DMS79 (cell line): ENCODE results near the gene AKAP13.
"Not testable (repeated sequence)": the region's sequence is repeated elsewhere in the genome, so short reads cannot be mapped to it uniquely, and the experiment has no call there.

Source experiments
- DNase-seq: peaks from one replicate; lab custom pipeline; 2025; lab: John Stamatoyannopoulos, UW

The AKAP13 gene

DNA sequence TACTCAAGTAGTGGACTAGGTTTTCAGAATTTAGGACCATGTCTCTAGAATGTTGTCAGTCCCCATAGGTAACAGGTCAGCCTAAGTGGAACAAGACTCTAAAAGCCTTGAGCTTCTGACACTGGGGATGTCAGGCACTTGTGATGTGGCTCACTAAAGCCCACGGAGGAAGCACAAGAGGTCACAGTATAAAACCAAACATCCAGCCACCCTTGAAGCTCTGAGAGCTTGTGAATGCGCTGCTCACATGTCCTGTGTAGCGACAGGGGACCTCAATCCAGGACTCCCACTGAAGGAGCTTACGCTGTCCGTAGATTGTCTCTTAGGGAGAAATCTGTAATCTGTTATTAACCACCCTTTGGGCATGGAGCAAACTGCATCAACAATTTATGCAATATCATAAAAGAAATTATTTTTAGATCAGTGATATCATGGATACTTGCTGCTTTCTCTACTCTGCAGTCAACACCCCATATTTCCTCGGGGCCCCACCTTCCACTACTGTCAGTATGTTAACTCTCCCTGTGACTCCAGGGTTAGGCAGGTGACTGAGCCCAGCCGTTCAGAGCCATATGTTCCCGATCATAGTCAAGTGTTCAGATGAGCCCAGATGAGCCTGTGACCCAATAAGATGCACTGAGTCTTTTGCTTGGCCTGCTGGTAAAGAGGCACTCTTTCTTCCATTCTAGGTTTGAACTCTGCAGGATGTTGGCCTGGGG, 32.2 kb upstream of the AKAP13 start:
- DNase-seq, result not testable (repeated sequence)

DNA sequence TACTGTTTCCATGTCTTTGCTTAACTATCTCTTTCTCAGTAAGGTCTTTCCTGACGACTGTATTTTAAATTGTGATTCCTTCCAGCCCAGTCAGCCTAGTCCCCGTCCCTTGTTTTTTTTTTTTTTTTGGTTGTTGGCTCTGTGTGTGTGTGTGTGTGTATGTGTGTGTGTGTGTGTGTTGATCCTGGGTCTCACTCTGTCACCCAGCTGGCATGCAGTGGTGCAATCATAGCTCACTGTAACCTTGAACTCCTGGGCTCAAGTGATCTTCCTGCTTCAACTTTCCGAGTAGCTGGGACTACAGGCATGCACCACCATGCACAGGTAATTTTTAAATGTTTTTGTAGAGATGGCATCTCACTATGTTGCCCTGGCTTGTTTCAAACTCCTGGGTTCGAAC, 31.3 kb upstream of the AKAP13 start:
- DNase-seq, result not testable (repeated sequence)

DNA sequence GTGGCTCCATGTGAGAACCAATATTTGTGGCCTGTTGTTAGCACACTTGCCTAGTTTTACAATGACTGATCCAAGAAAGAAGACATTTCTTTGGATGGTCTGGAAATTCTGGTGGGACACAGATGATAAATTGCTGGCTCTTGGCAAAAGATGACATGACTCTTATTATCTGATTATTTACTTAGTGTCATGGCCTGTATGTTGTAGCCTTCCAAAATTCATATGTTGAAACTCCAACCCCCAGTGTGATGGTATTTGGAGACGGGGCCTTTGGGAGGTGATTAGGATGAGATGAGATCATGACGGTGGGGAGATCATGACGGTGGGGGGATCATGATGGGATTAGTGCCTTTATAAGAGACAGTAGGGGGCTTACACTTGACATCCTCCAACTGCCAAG, 30.0 kb upstream of the AKAP13 start:
- no peak for DNase-seq

DNA sequence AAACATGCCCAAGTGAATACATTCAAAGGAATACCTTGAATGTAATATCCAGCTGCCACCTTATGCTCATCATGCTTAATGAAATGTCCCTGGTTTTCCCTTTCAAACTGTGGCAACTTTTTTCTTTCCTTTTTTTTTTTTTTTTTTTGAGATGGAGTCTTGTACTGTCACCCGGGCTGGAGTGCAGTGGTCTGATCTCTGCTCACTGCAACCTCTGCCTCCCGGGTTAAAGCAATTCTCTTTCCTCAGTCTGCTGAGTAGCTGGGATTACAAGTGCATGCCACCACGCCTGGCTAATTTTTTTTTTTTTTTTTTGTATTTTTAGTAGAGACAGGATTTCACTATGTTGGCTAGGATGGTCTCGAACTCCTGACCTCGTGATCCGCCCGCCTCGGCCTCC, 28.9 kb upstream of the AKAP13 start:
- not testable (repeated sequence) for DNase-seq

DNA sequence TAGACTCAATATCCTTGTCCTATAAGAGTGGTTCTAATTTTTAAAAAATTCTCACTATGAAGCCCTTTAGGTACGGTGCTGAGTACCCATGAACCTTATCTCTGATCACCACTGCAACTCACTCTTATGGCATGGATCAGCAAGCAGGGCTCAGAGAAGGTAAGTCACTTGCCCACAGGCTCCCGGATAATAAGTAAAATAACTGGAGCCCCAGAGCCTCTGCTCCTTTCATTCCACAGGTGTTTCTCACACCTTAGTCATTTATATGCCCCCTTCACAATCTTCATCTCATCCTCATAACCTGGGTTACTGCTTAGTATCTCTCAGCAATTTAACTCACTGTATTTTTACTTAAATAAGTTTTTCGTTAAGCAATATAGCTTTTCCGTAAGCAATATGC, 28.4 kb upstream of the AKAP13 start:
- DNase-seq, result no peak

DNA sequence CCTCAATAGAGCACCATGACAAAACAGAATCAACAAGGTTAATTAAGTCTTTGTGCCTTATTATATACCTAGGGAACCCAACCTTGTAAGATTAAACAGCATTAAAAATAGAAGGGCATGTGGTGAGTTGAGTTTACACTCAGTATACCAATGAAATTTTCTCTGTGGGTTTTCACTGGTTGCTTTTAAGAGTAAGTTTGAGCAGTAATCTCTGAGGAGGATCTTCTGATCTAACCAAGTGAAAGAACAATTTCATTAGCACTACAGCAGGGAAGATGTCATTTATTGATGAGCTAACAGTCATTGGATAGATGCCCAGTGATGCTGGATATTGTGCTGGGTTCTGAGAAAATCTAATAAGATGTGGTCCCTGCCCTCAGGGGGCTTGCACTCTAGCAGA, 26.9 kb upstream of the AKAP13 start:
- no peak for DNase-seq

DNA sequence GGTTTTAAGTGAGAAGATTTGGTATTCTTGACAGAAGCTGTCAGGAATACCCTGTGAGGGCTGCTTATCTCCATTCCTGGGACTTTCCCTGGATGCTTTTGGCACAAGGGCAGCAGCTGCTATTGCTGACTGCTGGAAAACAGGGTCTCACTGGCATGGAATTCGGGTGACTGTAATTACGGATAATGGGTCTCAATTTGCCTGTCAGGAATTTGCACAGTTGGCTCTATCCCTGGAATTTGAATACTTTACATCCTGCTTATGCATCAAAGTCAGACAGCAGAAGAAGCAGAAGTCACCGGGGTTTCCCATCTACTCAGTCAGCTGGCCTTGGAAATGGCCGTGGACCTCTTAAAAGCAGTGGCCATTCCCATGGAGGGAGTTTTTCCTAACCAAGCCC, 25.9 kb upstream of the AKAP13 start:
- DNase-seq, result no peak

DNA sequence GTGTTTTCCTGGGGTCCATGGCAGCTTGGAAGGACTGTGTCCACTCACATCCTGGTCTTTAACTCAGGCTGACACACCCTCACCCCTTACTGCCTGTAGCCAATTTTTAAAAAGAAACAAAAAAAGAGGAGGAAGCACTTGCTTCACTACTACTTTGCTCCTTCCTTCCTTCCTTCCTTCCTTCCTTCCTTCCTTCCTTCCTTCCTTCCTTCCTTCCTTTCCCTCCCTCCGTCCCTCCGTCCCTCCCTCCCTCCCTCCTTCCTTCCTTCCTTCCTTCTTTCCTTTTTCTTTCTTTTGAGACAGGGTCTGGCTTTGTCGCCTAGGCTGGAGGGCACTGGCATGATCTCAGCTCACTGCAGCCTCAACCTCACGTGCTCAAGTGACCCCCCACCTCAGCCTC, 25.5 kb upstream of the AKAP13 start:
- no peak for DNase-seq

DNA sequence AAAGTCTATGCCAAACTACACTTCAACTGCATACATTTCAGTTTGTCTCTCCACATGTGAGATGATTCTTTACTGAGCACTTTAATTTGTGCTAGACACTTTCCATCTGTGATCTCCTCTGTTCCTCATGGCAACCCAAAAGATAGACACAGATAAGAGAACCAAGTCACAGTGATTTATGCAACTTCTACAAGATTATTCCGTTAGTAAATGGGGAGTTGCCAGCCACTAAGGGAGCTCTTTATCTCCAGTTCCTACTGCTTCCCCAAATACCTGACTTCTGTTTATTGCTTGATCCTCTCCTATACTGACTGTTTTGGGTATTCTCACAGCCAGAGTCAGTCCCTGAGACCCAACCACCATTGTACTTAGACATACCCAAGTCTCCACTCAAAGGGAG, 24.1 kb upstream of the AKAP13 start:
- no peak for DNase-seq

DNA sequence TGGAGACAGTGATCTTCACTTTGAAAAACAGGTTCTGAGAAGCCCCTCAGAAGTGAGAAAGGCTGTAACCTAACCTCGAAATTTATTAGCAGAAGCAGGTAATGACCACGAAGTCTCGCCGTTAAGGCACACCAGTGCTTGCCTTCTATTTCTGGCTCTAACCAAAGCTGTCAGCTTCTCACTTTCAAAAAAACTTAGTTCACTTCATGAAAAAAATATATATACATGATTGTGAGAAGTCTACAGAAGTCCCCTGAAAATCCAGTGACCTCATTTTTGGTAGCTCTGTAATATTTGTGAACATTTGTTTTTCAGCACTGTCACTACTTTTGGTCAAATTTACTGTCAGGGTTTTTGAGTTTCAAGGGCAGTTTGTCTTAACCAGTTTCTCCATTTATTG, 19.1 kb upstream of the AKAP13 start:
- no peak for DNase-seq

DNA sequence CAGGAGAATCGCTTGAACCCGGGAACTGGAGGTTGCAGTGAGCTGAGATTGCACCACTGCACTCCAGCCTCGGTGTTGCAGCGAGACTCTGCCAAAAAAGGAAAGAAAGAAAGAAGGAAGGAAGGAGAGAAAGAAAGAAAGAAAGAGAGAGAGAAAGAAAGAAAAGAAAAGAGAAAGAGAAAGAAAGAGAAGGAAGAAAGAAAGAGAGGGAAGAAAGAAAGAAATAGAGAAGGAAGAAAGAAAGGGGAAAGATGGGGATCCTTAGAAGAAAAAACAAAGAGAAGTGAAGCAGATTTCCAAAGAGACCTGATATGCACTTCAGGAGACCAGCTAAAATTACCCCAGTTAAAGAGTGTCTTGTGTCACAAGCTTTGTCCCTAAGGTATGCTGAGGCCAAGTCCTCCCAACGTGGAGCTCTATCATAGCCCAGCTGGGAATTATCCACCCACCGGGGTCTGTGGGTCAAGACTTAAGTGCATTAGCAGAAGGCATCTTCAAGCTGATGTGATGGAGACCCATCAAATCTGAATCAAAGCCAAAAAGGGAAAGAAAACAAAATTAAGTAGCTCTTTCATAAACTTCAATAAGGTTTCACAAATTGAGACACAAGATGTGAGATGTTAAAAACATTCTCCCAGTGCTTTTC, 17.8 kb upstream of the AKAP13 start:
- no peak for DNase-seq

DNA sequence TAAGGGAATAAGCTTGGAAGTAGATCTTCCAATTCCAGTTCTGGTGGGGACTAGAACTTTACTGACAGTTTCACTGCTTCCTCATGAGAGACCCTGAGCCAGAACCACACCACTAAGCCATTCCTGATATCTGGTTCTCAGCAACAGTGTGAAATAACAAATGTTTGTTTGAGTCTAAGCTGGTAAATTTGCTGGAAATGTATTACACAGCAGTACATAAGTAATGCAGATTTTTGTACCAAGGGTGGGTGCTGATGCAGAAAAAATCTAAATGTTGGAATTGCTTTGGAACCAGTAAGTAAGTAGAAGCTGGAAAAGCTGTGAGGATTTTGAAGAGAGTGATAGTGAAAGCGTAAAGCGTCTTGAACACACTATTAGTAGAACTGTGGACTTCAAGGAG, 14.4 kb upstream of the AKAP13 start:
- no peak for DNase-seq

DNA sequence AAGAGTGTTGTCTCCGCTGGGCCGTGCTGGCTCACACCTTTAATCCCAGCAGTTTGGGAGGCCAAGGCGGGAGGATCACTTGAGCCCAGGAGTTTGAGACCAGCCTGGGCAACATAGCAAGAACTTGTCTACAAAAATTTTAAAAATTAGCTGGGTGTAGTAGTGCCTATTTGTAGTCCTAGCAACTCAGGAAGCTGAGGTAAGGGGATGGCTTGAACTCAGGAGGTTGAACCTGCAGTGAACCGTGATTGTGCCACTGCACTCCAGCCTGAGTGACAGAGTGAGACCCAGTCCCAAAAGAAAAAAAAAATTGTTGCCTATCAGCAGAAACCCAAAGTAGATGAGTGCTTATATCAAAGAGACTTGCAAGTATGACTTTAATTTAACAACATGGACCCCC, 12.7 kb upstream of the AKAP13 start:
- DNase-seq, result no peak

DNA sequence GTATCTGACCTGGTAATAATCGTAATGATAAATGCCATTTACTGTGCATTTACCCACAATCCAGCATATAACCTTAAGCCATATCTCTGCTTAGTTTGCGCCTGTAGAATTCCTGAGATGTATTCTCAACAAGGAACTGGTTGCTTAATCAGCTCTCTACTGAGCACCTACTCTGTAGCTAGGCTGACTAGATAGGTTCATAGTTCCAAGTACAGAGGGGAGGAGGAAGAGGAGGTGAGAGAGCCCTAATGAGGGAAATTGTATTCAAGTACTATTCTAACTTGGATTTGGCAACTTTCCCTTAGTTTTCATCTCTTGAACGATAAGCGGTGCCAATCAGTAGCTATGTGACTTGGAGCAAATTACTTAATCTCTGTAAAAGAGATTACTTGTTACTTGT, 5.6 kb upstream of the AKAP13 start:
- no peak for DNase-seq

DNA sequence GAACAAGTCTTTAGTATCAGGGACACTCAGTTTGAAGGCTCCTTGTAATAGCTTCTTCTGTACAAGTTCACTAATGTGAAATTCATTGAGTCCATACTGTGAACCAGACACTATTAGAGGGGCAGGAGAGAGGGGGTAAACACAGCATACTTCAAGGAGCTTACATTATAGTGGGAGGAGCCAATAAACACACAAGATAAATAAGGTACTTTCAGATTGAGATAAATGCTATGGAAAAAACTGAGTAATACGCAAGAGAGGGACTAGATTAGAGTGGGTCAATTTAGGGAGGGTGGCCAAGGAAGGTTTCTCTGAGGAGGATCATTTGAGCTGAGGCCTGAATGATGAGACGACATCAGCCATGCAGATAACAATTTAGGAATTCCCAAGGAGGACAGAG, 3.1 kb upstream of the AKAP13 start:
- no peak for DNase-seq

DNA sequence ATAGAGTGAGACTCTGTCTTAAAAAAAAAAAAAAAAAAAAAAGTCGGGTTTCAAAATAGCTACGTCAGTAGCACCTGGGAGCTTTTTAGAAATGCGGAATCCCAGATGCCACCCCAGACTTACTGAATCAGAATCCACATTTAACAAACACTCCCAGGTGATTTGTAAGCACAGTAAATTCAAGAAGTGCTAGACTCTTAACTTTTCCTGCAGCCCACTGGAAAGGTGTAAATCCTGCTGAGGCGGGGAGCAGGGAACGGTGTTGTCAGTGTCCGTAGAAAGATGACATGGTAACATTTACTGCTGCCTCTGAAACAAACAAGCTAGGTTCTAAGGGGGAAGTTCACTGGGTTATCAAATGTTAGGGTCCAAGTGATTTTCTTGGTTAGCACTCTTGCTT, 2.4 kb upstream of the AKAP13 start:
- DNase-seq, result no peak

DNA sequence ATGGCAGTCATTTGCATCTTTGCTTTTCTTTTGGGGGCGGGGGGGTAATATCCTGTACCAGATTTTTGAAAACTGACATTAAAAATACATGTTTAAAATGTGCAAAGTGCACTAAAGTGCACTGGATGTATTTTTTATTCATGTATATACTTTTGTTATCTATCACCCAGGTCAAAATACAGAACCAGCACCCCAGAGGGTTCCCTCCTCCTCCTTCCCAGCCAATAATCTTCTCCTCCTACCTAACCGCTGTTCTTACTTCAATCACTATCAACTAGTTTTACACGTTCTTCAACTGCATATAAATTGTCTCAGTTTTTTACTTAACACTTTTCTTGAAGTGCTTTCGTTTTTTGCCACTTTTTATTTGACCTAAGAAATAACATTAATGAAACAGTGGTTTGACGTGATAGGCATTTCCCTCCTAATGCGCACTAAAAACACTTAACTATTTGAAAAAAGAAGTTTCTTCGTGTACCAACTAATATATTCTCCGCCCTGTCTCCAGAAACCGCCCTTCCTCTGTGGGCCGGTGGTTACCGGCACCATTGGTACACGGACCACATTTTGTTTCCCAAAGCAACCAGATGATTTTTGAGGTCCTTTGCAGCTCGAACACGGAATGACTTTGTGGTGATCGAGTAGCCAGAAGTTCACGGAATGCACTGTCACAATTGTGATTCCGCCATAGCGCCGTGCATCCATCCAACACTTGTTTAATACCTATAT, 836 bp upstream of the AKAP13 start:
- DNase-seq, result no peak

DNA sequence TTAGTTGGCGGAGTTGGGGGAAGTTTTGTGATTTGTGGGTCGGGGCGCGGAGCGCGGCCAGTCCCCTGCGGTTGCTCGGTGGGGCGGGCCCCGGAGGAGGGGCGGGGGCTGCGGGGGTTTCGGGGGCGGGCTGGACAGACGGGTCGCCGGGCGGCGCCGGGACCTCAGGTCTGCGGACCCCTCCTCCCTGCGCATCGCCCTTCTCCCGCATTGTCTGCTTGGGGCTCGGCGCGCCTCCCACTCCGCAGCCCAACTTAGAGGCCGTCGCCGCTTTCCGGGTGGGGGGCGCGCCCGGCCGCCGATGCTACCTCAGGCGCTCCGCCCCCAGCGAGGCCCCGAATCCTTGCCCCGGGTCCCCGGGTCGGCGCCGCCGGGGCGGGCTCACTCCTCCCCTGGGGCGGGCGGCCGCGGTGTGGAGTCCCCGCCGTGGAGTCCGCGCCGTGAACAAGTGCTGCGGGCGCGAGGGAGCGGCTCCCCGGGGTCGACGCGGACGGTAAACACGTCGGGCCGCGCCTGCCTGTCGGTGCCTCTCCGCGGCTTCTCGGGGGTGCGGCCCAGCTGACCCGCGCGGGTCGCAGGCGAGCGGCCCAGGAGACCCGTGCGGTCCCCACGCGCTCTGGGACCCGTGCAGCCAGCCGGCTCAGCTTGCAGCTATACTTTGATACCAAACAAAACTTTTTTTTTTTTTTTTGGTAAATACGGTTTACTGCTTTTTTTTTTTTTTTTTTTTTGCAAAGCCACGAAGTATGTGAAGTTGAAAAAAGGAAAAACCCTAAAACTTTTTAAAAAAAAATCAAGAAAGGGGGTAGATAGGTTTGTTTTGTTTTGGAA, 624 bp downstream of the AKAP13 start:
- no peak for DNase-seq

DNA sequence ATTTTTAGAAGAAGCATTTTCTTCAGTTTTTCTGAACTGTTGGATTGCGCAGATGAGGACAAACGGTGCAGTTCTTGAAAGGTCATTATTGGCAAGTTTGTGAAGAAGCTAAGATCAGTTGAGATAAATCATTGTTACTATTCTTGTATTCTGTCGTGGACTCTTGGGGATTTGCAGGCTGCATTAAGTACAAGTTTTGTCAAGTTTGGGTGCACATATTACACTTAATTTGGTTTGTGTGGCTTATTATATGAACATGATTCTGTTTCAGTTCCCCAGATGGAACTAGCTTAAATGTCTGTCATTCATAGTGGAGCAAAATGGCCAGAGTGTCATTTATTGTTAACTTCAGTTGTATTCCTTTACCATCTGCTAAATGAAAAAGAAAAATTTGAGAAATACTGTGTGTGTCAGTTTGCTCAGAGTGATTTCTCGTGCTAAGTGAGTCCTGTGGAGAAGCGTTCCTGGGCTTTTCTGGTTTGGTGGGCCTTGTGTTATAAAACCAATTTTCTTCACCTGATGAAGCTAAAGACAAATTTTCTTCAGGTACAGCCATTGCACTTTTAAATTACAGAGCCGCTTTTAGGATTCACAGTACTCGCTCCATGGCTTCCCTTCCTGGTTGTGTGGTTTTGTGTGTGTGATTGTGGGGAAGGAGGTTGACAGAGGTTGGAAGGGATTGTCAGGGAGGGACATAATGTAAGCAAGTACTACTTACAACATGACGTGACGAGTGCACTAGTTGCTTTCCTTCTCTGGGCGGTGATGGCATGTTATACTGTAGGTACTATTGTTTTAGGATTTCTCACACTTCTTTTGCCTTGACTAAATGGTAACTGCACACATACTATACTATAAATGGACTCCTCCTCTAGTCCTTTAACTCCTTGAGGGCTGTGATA, 1.7 kb downstream of the AKAP13 start:
- DNase-seq, result no peak

DNA sequence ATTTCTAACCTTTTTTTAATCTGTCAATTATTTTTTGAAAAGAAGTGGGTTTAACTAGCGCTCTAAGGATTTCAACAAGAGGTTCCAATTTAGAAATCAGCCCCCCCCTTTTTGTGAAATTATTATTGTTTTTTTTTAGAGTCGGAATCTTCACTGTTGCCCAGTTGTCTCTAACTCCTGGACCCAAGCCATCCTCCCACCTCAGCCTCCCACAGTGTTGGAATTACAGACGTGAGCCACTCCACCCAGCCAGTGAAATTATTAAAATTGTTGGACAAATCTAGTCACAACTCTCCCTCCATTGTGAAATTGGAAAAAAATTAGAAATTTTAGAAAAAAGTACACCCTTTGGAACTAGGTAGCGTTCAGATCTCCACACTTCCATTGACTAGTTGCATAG, 2.5 kb downstream of the AKAP13 start:
- DNase-seq, result no peak

DNA sequence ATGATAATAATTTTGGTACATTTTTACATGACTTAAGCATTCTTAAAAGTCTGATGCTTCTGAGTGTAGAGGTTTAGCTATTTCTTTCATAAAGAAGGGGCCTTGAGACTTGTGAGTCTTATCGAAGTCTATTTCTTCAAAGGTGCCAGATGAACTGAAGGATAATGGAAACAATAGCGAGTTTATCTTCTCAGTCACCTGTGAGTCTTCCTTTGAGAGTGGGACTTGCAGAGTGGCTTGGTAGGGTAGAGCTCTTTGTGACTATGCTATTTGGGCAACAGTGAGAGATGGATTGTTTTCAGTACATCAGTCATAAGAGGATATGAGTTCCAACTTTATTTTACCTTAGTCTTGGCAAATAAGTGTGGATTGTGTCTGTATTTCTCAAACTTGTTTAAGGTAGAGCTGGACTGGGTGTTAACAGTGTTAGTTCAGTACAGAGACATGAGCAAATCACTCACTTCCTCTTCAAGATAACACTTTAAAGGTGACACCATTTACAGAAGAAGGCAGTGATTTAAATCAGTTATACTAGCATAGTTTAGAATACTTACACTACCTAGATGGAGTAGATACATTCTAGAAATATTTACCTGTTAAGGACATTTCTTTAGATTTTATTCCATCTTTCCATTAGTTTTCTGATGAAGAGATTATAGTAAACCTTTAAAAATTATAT, 3.2 kb downstream of the AKAP13 start:
- DNase-seq, result no peak
